Neural cell (in vitro differentiated cells): ENCODE measurements around the gene LRPPRC.

Experiments
- EP300 ChIP-seq: fragments of 450-650 bp; conservative IDR thresholded peaks from 2 replicates; pipeline ENCODE4 v1.6.1; 2014; ENCODE audit warnings: antibody characterized with exemption, mild to moderate bottlenecking, moderate library complexity; ENCODE audit not compliant: poor library complexity, severe bottlenecking
- EZH2 ChIP-seq: fragments of 200-600, 300-800 bp; shearing (Covaris generic), sonication (generic); IDR thresholded peaks from 2 replicates; pipeline ENCODE4 v1.6.1; 2014; ENCODE audit warnings: antibody characterized with exemption, low read length, borderline replicate concordance, mild to moderate bottlenecking; ENCODE audit not compliant: insufficient read depth, poor library complexity, severe bottlenecking
- MXI1 ChIP-seq: fragments of 450-650 bp; conservative IDR thresholded peaks from 2 replicates; pipeline ENCODE4 v1.6.1; 2014; ENCODE audit warnings: antibody characterized with exemption, mild to moderate bottlenecking; ENCODE audit not compliant: poor library complexity, severe bottlenecking
- POLR2AphosphoS5 ChIP-seq: IDR thresholded peaks from 2 replicates; pipeline ENCODE4 v1.6.1; 2012
- SMC3 ChIP-seq: fragments of 450-650 bp; conservative IDR thresholded peaks from 2 replicates; pipeline ENCODE4 v1.6.1; 2014; ENCODE audit warnings: antibody characterized with exemption, mild to moderate bottlenecking, moderate library complexity; ENCODE audit not compliant: poor library complexity
- TF ChIP-seq, protein P1 (sequence below): fragments of 450-650 bp; IDR thresholded peaks from 2 replicates; pipeline ENCODE4 v1.5.1; 2014; ENCODE audit warnings: antibody characterized with exemption, mild to moderate bottlenecking, moderate library complexity; ENCODE audit not compliant: poor library complexity, severe bottlenecking
- TF ChIP-seq, protein P2 (sequence below): IDR thresholded peaks from 2 replicates; pipeline ENCODE4 v1.6.1; 2012; ENCODE audit warnings: borderline replicate concordance

DNA sequence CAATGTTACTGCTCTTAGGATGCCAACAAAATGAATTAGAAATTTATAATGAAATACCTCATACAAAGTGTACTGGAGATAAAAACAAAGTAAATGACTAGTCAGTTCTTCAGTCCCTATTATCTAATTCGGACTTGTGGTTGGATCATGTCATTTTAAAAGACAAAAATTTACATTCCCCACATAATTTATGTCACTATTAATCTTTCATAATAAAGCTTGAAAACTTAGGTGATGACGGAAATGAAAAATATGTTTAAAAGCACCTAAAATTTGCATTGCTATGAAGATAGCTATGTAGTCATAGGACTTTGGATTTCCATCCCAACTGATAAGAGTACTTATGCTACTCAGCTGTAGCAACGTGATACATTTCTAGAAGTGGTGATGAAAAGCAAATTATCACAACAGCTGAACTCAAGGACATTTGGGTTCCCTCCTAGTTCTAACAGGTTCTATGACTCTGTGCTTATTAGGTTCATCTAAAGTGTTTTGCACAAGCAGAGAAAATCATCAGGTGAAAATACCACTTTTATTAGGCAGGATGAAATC lies 58.4 kb downstream of the LRPPRC start:
- TF ChIP-seq, protein P1, sequence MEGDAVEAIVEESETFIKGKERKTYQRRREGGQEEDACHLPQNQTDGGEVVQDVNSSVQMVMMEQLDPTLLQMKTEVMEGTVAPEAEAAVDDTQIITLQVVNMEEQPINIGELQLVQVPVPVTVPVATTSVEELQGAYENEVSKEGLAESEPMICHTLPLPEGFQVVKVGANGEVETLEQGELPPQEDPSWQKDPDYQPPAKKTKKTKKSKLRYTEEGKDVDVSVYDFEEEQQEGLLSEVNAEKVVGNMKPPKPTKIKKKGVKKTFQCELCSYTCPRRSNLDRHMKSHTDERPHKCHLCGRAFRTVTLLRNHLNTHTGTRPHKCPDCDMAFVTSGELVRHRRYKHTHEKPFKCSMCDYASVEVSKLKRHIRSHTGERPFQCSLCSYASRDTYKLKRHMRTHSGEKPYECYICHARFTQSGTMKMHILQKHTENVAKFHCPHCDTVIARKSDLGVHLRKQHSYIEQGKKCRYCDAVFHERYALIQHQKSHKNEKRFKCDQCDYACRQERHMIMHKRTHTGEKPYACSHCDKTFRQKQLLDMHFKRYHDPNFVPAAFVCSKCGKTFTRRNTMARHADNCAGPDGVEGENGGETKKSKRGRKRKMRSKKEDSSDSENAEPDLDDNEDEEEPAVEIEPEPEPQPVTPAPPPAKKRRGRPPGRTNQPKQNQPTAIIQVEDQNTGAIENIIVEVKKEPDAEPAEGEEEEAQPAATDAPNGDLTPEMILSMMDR, result no peak
- TF ChIP-seq POLR2AphosphoS5 (no peak), MXI1 (no peak), EZH2 (no peak), SMC3 (no peak), EP300 (no peak)
- TF ChIP-seq, protein P2, sequence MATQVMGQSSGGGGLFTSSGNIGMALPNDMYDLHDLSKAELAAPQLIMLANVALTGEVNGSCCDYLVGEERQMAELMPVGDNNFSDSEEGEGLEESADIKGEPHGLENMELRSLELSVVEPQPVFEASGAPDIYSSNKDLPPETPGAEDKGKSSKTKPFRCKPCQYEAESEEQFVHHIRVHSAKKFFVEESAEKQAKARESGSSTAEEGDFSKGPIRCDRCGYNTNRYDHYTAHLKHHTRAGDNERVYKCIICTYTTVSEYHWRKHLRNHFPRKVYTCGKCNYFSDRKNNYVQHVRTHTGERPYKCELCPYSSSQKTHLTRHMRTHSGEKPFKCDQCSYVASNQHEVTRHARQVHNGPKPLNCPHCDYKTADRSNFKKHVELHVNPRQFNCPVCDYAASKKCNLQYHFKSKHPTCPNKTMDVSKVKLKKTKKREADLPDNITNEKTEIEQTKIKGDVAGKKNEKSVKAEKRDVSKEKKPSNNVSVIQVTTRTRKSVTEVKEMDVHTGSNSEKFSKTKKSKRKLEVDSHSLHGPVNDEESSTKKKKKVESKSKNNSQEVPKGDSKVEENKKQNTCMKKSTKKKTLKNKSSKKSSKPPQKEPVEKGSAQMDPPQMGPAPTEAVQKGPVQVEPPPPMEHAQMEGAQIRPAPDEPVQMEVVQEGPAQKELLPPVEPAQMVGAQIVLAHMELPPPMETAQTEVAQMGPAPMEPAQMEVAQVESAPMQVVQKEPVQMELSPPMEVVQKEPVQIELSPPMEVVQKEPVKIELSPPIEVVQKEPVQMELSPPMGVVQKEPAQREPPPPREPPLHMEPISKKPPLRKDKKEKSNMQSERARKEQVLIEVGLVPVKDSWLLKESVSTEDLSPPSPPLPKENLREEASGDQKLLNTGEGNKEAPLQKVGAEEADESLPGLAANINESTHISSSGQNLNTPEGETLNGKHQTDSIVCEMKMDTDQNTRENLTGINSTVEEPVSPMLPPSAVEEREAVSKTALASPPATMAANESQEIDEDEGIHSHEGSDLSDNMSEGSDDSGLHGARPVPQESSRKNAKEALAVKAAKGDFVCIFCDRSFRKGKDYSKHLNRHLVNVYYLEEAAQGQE, result no peak
